ENCODE data around the gene BRAP.

Gene BRAP

GRCh38 chr12:111706145-111706544, 20.4 kb upstream of the BRAP start:
- H3K36me3 ChIP-seq (ENCODE audit: low read depth): peaks cover 60% of the 10 kb centered on the region
- no peaks in the 10 kb centered on the region for H3K9me3 ChIP-seq (ENCODE audit: severe bottlenecking)
- H3K27me3 ChIP-seq (ENCODE audit: insufficient read depth, poor library complexity, severe bottlenecking): no peaks in the 10 kb centered on the region
- ATAC-seq (ENCODE audit: low read depth): no peak
- no peak for TF ChIP-seq CTCF (IDR thresholded peaks at IDR 0.05; ENCODE audit: poor library complexity, severe bottlenecking)
- H3K27ac ChIP-seq (ENCODE audit: poor library complexity, severe bottlenecking): no peak overlapping the region
- H3K4me1 ChIP-seq (ENCODE audit: insufficient read depth, poor library complexity, severe bottlenecking): no peaks in the 10 kb centered on the region
- no peak overlapping the region for H3K4me3 ChIP-seq (ENCODE audit: severe bottlenecking)
- DNase-seq (ENCODE audit: low spot score): no peak

DNA sequence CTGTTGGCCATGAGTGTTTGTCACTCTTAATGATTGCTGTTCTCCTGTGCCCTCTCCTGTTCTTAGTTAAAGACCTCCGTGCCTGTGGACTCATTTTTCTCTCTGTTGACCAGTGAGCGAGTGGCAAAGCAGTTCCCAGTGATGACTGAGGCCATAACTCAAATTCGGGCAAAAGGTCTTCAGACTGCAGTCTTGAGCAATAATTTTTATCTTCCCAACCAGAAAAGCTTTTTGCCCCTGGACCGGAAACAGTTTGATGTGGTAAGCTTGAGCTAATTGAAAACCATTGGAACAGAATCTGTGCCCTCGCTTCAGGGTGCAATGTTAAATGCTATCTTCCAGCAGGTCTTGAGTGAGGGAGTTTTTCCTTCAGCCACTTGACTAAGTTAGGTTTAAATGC, 19.9 kb upstream of the BRAP start:
- Histone ChIP-seq H3K27ac (ENCODE audit: poor library complexity, severe bottlenecking) (no peak overlapping the region), H3K27me3 (ENCODE audit: insufficient read depth, poor library complexity, severe bottlenecking) (no peaks in the 10 kb centered on the region), H3K4me3 (ENCODE audit: severe bottlenecking) (no peak overlapping the region), H3K4me1 (ENCODE audit: insufficient read depth, poor library complexity, severe bottlenecking) (no peaks in the 10 kb centered on the region), H3K36me3 (ENCODE audit: low read depth) (peaks cover 58% of the 10 kb centered on the region), H3K9me3 (ENCODE audit: severe bottlenecking) (no peaks in the 10 kb centered on the region)
- no peak for ATAC-seq (ENCODE audit: low read depth)
- no peak for TF ChIP-seq CTCF (IDR thresholded peaks at IDR 0.05; ENCODE audit: poor library complexity, severe bottlenecking)
- DNase-seq (ENCODE audit: low spot score): no peak

- H3K4me1 ChIP-seq (ENCODE audit: insufficient read depth, poor library complexity, severe bottlenecking): no peaks in the 10 kb centered on the region
- H3K4me3 ChIP-seq (ENCODE audit: severe bottlenecking): no peak overlapping the region
- H3K36me3 ChIP-seq (ENCODE audit: low read depth): peaks cover 54% of the 10 kb centered on the region
- H3K27ac ChIP-seq (ENCODE audit: poor library complexity, severe bottlenecking): no peak overlapping the region
- no peak for TF ChIP-seq CTCF (IDR thresholded peaks at IDR 0.05; ENCODE audit: poor library complexity, severe bottlenecking)
- H3K9me3 ChIP-seq (ENCODE audit: severe bottlenecking): no peaks in the 10 kb centered on the region
- no peaks in the 10 kb centered on the region for H3K27me3 ChIP-seq (ENCODE audit: insufficient read depth, poor library complexity, severe bottlenecking)
- DNase-seq (ENCODE audit: low spot score) (no peak), ATAC-seq (ENCODE audit: low read depth) (no peak)
Measured at GRCh38 chr12:111699962-111700361, 14.2 kb upstream of the BRAP start.

DNA sequence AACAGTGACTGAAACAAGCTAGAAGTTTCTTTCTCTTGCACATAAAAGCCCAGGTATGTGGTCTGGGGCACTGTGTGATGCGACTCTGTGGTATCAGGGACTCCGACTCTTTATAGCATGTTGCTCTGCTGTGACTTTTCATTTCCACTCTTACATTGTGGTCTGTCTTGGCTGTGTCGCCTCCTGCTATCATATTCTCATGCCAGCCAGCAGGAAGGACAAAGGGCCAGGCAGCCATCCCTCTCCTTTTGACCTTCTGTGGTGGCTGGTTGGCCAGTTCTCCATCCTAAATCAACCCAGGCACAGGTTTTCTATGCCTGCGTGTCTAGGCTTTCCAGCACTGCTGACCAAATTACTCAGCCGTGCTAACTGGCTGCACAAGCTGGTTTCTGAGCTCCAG, 8.1 kb upstream of the BRAP start:
- no peak for TF ChIP-seq CTCF (IDR thresholded peaks at IDR 0.05; ENCODE audit: poor library complexity, severe bottlenecking)
- no peaks in the 10 kb centered on the region for H3K4me1 ChIP-seq (ENCODE audit: insufficient read depth, poor library complexity, severe bottlenecking)
- ATAC-seq (ENCODE audit: low read depth): no peak
- peaks cover 24% of the 10 kb centered on the region for H3K36me3 ChIP-seq (ENCODE audit: low read depth)
- H3K9me3 ChIP-seq (ENCODE audit: severe bottlenecking): no peaks in the 10 kb centered on the region
- no peak overlapping the region for H3K27ac ChIP-seq (ENCODE audit: poor library complexity, severe bottlenecking)
- DNase-seq (ENCODE audit: low spot score): no peak
- H3K4me3 ChIP-seq (ENCODE audit: severe bottlenecking): no peak overlapping the region
- H3K27me3 ChIP-seq (ENCODE audit: insufficient read depth, poor library complexity, severe bottlenecking): no peaks in the 10 kb centered on the region

DNA sequence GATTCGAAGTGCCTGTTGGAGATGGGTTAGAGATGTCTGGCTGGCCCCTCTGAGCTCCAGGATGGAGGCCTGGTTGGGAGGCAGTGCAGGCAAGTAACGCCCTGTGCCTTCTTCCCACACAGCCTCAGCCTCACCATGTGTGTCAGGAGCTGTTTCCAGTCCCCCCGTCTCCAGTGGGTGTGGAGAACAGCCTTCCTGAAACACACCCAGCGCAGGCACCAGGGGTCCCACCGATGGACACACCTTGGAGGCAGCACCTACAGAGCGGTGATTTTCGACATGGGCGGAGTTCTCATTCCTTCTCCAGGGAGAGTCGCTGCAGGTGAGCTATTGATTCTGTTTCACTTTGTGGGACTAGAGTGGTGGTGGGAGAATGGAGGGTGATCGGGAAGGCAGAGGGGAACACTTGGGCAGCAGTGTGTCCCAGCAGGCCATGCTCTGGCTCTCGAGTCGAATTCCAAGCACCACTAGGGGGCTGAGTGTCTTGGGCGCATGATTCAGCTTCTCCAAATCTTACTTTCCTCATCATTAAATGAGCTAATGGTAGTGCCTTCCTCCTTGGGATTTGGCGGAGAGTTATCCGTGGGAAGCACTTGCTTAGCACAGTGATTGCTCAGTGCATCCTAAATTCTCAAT, 6.9 kb upstream of the BRAP start:
- no peak overlapping the region for H3K4me3 ChIP-seq (ENCODE audit: severe bottlenecking)
- no peak for TF ChIP-seq CTCF (IDR thresholded peaks at IDR 0.05; ENCODE audit: poor library complexity, severe bottlenecking)
- H3K36me3 ChIP-seq (ENCODE audit: low read depth): peaks cover 21% of the 10 kb centered on the region
- DNase-seq (ENCODE audit: low spot score) (no peak), ATAC-seq (ENCODE audit: low read depth) (no peak)
- no peaks in the 10 kb centered on the region for H3K9me3 ChIP-seq (ENCODE audit: severe bottlenecking)
- H3K27me3 ChIP-seq (ENCODE audit: insufficient read depth, poor library complexity, severe bottlenecking): no peaks in the 10 kb centered on the region
- H3K27ac ChIP-seq (ENCODE audit: poor library complexity, severe bottlenecking): no peak overlapping the region
- H3K4me1 ChIP-seq (ENCODE audit: insufficient read depth, poor library complexity, severe bottlenecking): no peaks in the 10 kb centered on the region
